ENCODE data around the gene CPVL. TPM values are rescaled to one million over a fixed set of nuclear protein-coding genes. Genes with fewer than 3 reads are reported as not detected.

The CPVL gene
- total and polyA plus RNA-seq, 2 of the 8 experiments (the other 6 are each of a cell fraction or from before 2014, with no cell fraction given) = 40.0 to 55.0 TPM

GRCh38 chr7:29019387-29019786, 127.0 kb downstream of the CPVL start:
- no peak overlapping the region for H2BK20ac ChIP-seq (ENCODE audit: low read length)
- H2AFZ ChIP-seq (ENCODE audit: low read length) = no peak overlapping the region
- no peaks in the 10 kb centered on the region for H3K79me1 ChIP-seq (ENCODE audit: low read depth, low read length)
- no peak overlapping the region for H3K9ac ChIP-seq (replicated peaks in 1 of 4; ENCODE audit: extremely low read depth in 1 of 4, low read depth in 3 of 4, low read length in 3 of 4)
- no peaks in the 10 kb centered on the region for H4K20me1 ChIP-seq (replicated peaks in 1 of 2; ENCODE audit: control insufficient read depth in 1 of 2, insufficient read depth in 2 of 2, low read length in 2 of 2)
- no peak overlapping the region for H4K91ac ChIP-seq (replicated peaks; ENCODE audit: insufficient read length, low read length)
- no peaks in the 10 kb centered on the region for H3K79me2 ChIP-seq (ENCODE audit: control insufficient read depth in 1 of 2, insufficient read depth in 2 of 2, low read length in 2 of 2)
- no peak overlapping the region for H3K18ac ChIP-seq (ENCODE audit: extremely low read depth, low read length)
- no peak overlapping the region for H2BK15ac ChIP-seq (ENCODE audit: low read length)
- ChIA-PET CTCF (ENCODE audit: partially characterized antibody) (interaction anchor here (0.5 kb wide), 1 partner anchor 65 kb away, joined by 3 read pairs; no protein-coding TSS in a partner anchor), POLR2A (ENCODE audit: partially characterized antibody) (no interaction called here)
- H3K9me3 ChIP-seq (ENCODE audit: insufficient read depth in 2 of 2, low read depth in 1 of 2, low read length in 1 of 2) = no peaks in the 10 kb centered on the region
- H3K4me3 ChIP-seq (ENCODE audit: extremely low read depth in 1 of 4, insufficient read depth in 2 of 4, low read depth in 3 of 4, low read length in 4 of 4) = no peak overlapping the region
- DNase-seq (ENCODE audit: low read depth in 1 of 2, low spot score in 2 of 2) (no peak), FAIRE-seq (no peak)
- no peak overlapping the region for H2BK12ac ChIP-seq (ENCODE audit: low read depth, low read length)
- H3K4me1 ChIP-seq (replicated peaks in 1 of 4; ENCODE audit: control insufficient read depth in 3 of 4, insufficient read depth in 4 of 4, low read length in 3 of 4) = no peaks in the 10 kb centered on the region
- H3K36me3 ChIP-seq (ENCODE audit: control insufficient read depth in 2 of 4, insufficient read depth in 4 of 4, low read length in 3 of 4) = no peaks in the 10 kb centered on the region
- H2BK120ac ChIP-seq (replicated peaks; ENCODE audit: low read depth, low read length) = no peak overlapping the region
- no peak overlapping the region for H3K56ac ChIP-seq (replicated peaks; ENCODE audit: insufficient read length, low read depth, low read length)
- no peaks in the 10 kb centered on the region for H3K23me2 ChIP-seq (ENCODE audit: low read depth, low read length)
- H3K14ac ChIP-seq (ENCODE audit: insufficient read length) = no peak overlapping the region
- 84% methylated on average over 6 of the region's 6 CpGs; no CpG with 5 or more reads in 1 of the 2 experiments for WGBS, 2 experiments (ENCODE audit: extremely low coverage in 1 of 2, insufficient coverage in 1 of 2, insufficient read length in 1 of 2, insufficient replicate concordance in 2 of 2, low coverage in 1 of 2, low lambda C conversion rate in 2 of 2, missing lambda C conversion rate in 1 of 2)
- H2AK5ac ChIP-seq (ENCODE audit: low read depth, low read length) = no peak overlapping the region
- H2BK5ac ChIP-seq (ENCODE audit: low read depth, low read length) = no peak overlapping the region
- no peaks in the 10 kb centered on the region for H3K27me3 ChIP-seq (replicated peaks in 1 of 4; ENCODE audit: control insufficient read depth in 3 of 4, extremely low read depth in 1 of 4, insufficient read depth in 3 of 4, low read length in 3 of 4)
- no peak overlapping the region for H3K4ac ChIP-seq (replicated peaks; ENCODE audit: insufficient read length, low read depth, low read length)
- no peak overlapping the region for H4K5ac ChIP-seq (ENCODE audit: insufficient read length, low read depth, low read length)
- no peak overlapping the region for H3K23ac ChIP-seq (ENCODE audit: insufficient read length)
- no peak overlapping the region for H3K4me2 ChIP-seq (ENCODE audit: insufficient read depth in 1 of 2, low read depth in 2 of 2, low read length in 2 of 2)
- H3K27ac ChIP-seq (ENCODE audit: low read depth, low read length) = no peak overlapping the region
- H4K8ac ChIP-seq (ENCODE audit: extremely low read depth, insufficient read depth, low read length) = no peak overlapping the region
- no peak for TF ChIP-seq BRCA1 (IDR thresholded peaks at IDR 0.05; ENCODE audit: low read depth, low read length)
- no peak for TF ChIP-seq ASH2L (IDR thresholded peaks at IDR 0.05; ENCODE audit: low read length)
- TF ChIP-seq POLR2AphosphoS5 (IDR thresholded peaks at IDR 0.05; ENCODE audit: low read depth, low read length) = no peak
- no peak for TF ChIP-seq EGR1 (IDR thresholded peaks at IDR 0.05; ENCODE audit: borderline replicate concordance, low read depth, low read length)

Data from H1 (cell line).